A549 (cell line): ENCODE data around the gene STARD6. TPM values are rescaled to one million over a fixed set of nuclear protein-coding genes. Genes with fewer than 3 reads are reported as not detected.
A peak's percentile ranks its signal among the peaks of the same experiment; 100 is the strongest.
"Not testable (repeated sequence)": the region's sequence is repeated elsewhere in the genome, so short reads cannot be mapped to it uniquely, and the experiment has no call there.

ENCODE experiments used
- ATAC-seq, 2 experiments: fragments of 200-7000 bp in 1 of 2; fragments of >200 bp in 1 of 2; cut with Nextera tagmentation in 1 of 2; cut with Tn5 transposase in 1 of 2; 3 replicates each; pipeline versions ENCODE4 v1.8.0 to v1.9.1; 2018 to 2020; ENCODE audit warnings: mild to moderate bottlenecking in 1 of 2, moderate library complexity in 1 of 2
- CTCF ChIA-PET: fragments of 300-600 bp; sonication (Branson Sonifier 250); formaldehyde crosslinking; extraction: SDS; loops from one replicate; lab custom pipeline; 2021; ENCODE audit warnings: antibody characterized with exemption, inconsistent platforms; lab: Yijun Ruan, JAX
- POLR2A ChIA-PET: fragments of 350-600 bp; formaldehyde crosslinking; extraction: SDS; loops from one replicate; lab custom pipeline; 2021; ENCODE audit warnings: antibody characterized with exemption, inconsistent platforms; lab: Yijun Ruan, JAX
- DNase-seq, 2 experiments: peaks; one replicate each; pipeline versions ENCODE4 v3.0.0 to v3.0.0-alpha.2; 2011 to 2016; ENCODE audit warnings: low read depth in 1 of 2, low spot score in 1 of 2
- FAIRE-seq: peaks from 2 replicates; lab custom pipeline; 2011; peaks lifted over from hg19 to GRCh38; lab: Jason Lieb, UNC
- H3K27ac ChIP-seq, 2 experiments: fragments of >200 bp; sonication (Bioruptor Twin); formaldehyde crosslinking; 3 replicates each; pipeline ENCODE4 v1.5.1; 2016 to 2017
- H3K4me1 ChIP-seq: fragments of >200 bp; sonication (Bioruptor Twin); formaldehyde crosslinking; 3 replicates; pipeline ENCODE4 v1.6.1; 2016
- H3K4me2 ChIP-seq: fragments of >200 bp; sonication (Bioruptor Twin); formaldehyde crosslinking; 3 replicates; pipeline ENCODE4 v1.6.1; 2016
- H3K4me3 ChIP-seq: fragments of >200 bp; sonication (Bioruptor Twin); formaldehyde crosslinking; 3 replicates; pipeline ENCODE4 v1.5.1; 2016
- H3K9me3 ChIP-seq: fragments of >200 bp; sonication (Bioruptor Twin); formaldehyde crosslinking; 3 replicates; pipeline ENCODE4 v1.6.1; 2016
- CBX2 ChIP-seq: fragments of 200-600 bp; sonication (generic); IDR thresholded peaks from 2 replicates; pipeline ENCODE4 v1.6.1; 2016; ENCODE audit warnings: low read depth, mild to moderate bottlenecking, borderline replicate concordance
- CBX8 ChIP-seq: fragments of 200-600 bp; sonication (generic); IDR thresholded peaks from 2 replicates; pipeline ENCODE4 v1.6.1; 2016
- CEBPB ChIP-seq, 2 experiments: fragments of >200 bp in 1 of 2; sonication (Bioruptor Twin) in 1 of 2; formaldehyde crosslinking in 1 of 2; IDR thresholded peaks; 2 replicates each; pipeline ENCODE4 v1.6.1; 2012 to 2016
- CHD2 ChIP-seq: fragments of 150-350 bp; IDR thresholded peaks from 2 replicates; pipeline ENCODE4 v1.6.1; 2014; ENCODE audit warnings: low read length; ENCODE audit not compliant: partially characterized antibody
- EHMT2 ChIP-seq: fragments of 200-600 bp; sonication (generic); IDR thresholded peaks from 2 replicates; pipeline ENCODE4 v1.6.1; 2016; ENCODE audit warnings: antibody characterized with exemption, low read depth, mild to moderate bottlenecking, moderate library complexity
- FOSB ChIP-seq: fragments of 250-450 bp; sonication (Bioruptor Pico); IDR thresholded peaks from 2 replicates; pipeline ENCODE4 v1.5.0; 2020; ENCODE audit warnings: mild to moderate bottlenecking, moderate library complexity
- JUNB ChIP-seq: fragments of >200 bp; sonication (Bioruptor Twin); formaldehyde crosslinking; IDR thresholded peaks from 2 replicates; pipeline ENCODE4 v1.6.1; 2016
- KDM1A ChIP-seq: fragments of 200-600 bp; sonication (generic); IDR thresholded peaks from 2 replicates; pipeline ENCODE4 v1.6.1; 2016; ENCODE audit warnings: low read depth, mild to moderate bottlenecking
- MAFK ChIP-seq: fragments of 450-650 bp; IDR thresholded peaks from 2 replicates; pipeline ENCODE4 v1.6.1; 2014; ENCODE audit not compliant: partially characterized antibody
- MAZ ChIP-seq: fragments of 150-350 bp; IDR thresholded peaks from 2 replicates; pipeline ENCODE4 v1.6.1; 2014; ENCODE audit warnings: antibody characterized with exemption, low read depth, low read length, borderline replicate concordance
- MYC ChIP-seq: IDR thresholded peaks from 2 replicates; pipeline ENCODE4 v1.6.1; 2012; ENCODE audit warnings: mild to moderate bottlenecking, inconsistent platforms, low read length, improper control_type of control experiment, borderline replicate concordance
- RCOR1 ChIP-seq: fragments of 150-350 bp; IDR thresholded peaks from 2 replicates; pipeline ENCODE4 v1.6.1; 2014; ENCODE audit warnings: antibody characterized with exemption, low read length, low read depth
- REST ChIP-seq: fragments of 200-600 bp; sonication (generic); IDR thresholded peaks from 2 replicates; pipeline ENCODE4 v1.6.1; 2016; ENCODE audit warnings: antibody characterized with exemption, mild to moderate bottlenecking, moderate library complexity
- SMC3 ChIP-seq: fragments of >200 bp; sonication (Bioruptor Twin); formaldehyde crosslinking; IDR thresholded peaks from 3 replicates; pipeline ENCODE4 v1.6.1; 2018; ENCODE audit warnings: inconsistent platforms
- USF2 ChIP-seq: fragments of 450-650 bp; IDR thresholded peaks from 2 replicates; pipeline ENCODE4 v1.6.1; 2014; ENCODE audit warnings: antibody characterized with exemption
- ZC3H11A ChIP-seq: fragments of 450-650 bp; IDR thresholded peaks from 2 replicates; pipeline ENCODE4 v1.6.1; 2014; ENCODE audit warnings: antibody characterized with exemption, mild to moderate bottlenecking
- ZFP36 ChIP-seq: fragments of 450-650 bp; IDR thresholded peaks from 2 replicates; pipeline ENCODE4 v1.6.1; 2014; ENCODE audit warnings: borderline replicate concordance; ENCODE audit not compliant: partially characterized antibody
- ZSCAN20 ChIP-seq: fragments of 250-450 bp; sonication (Bioruptor Pico); IDR thresholded peaks from 2 replicates; pipeline ENCODE4 v1.8.0; 2022; ENCODE audit warnings: mild to moderate bottlenecking, moderate library complexity
- WGBS: methylation state at CpG from one replicate; pipeline ENCODE4 v1.1.6; 2017; ENCODE audit errors: missing lambda C conversion rate; 5-methylcytosine and 5-hydroxymethylcytosine counted together
- polyA plus RNA-seq, 4 experiments: library from polyadenylated mRNA; depleted of rRNA in 3 of 4; stranded (reverse); fragments of >200 nt; fragmentation: RNase III in 1 of 4; extraction: RNeasy Plus Mini Kit Qiagen cat#74134 plus additional on column Dnase treatment in 1 of 4; gene quantifications; 2 replicates in 3 of 4; 3 replicates in 1 of 4; pipeline ENCODE4 v1.2.3, GENCODE V29; 2011 to 2017

Gene STARD6
- polyA plus RNA-seq, 2 of the 4 experiments (the other 2 are of a cell fraction) = not detected

- ATAC-seq = no peak
- Histone ChIP-seq H3K4me3 (no peak overlapping the region), H3K4me1 (no peaks in the 10 kb centered on the region), H3K9me3 (0 out of 3 replicates have a peak, but pooled peaks cover 4% of the 10 kb centered on the region), H3K27ac (no peak overlapping the region), H3K4me2 (no peak overlapping the region)
- no peak for FAIRE-seq
- ChIA-PET CTCF (no interaction called here), POLR2A (no interaction called here)
- no peak for DNase-seq
- no peak for TF ChIP-seq EHMT2
- no peak for TF ChIP-seq FOSB
- TF ChIP-seq ZSCAN20 (CRISPR knock-in tag) = no peak
- TF ChIP-seq CBX2 = no peak
Observed at GRCh38 chr18:54303408-54303807, 54.2 kb downstream of the STARD6 start.

GRCh38 chr18:54298991-54299390 lies 58.7 kb downstream of the STARD6 start:
- POLR2A ChIA-PET, FAIRE-seq: not testable (repeated sequence)

GRCh38 chr18:54296062-54296461 lies 61.6 kb downstream of the STARD6 start:
- ChIA-PET POLR2A (no interaction called here), CTCF (no interaction called here)
- Histone ChIP-seq H3K9me3 (0 out of 3 replicates have a peak, but pooled peaks cover 4% of the 10 kb centered on the region), H3K4me2 (no peak overlapping the region), H3K4me3 (no peak overlapping the region), H3K4me1 (no peaks in the 10 kb centered on the region), H3K27ac (no peak overlapping the region)
- TF ChIP-seq ZC3H11A = no peak
- peak; percentile 88 for TF ChIP-seq REST
- 89% methylated on average over 2 of the region's 2 CpGs for WGBS
- FAIRE-seq = no peak
- no peak for ATAC-seq
- DNase-seq = no peak

More at GRCh38 chr18:54298991-54299390, 58.7 kb downstream of the STARD6 start:
- H3K27ac ChIP-seq, H3K4me3 ChIP-seq, H3K9me3 ChIP-seq, ATAC-seq, DNase-seq, H3K4me1 ChIP-seq, CTCF ChIA-PET, H3K4me2 ChIP-seq: not testable (repeated sequence)
- 86% methylated on average over 8 of the region's 8 CpGs for WGBS

- 95% methylated on average over 4 of the region's 4 CpGs for WGBS
- ChIA-PET CTCF (no interaction called here), POLR2A (no interaction called here)
- no peaks in the 10 kb centered on the region for H3K4me1 ChIP-seq
- peak; percentile 33 for TF ChIP-seq MAFK
- TF ChIP-seq MAZ = no peak
- TF ChIP-seq CEBPB (IDR thresholded peaks at IDR 0.05) = no peak
- TF ChIP-seq JUNB = no peak
- TF ChIP-seq ZFP36 = no peak
- H3K9me3 ChIP-seq = no peaks in the 10 kb centered on the region
- no peak overlapping the region for H3K27ac ChIP-seq
- ATAC-seq (no peak), DNase-seq (no peak), FAIRE-seq (no peak)
- H3K4me2 ChIP-seq = no peak overlapping the region
- H3K4me3 ChIP-seq = no peak overlapping the region
Observed at GRCh38 chr18:54294274-54294673, 63.4 kb downstream of the STARD6 start.

GRCh38 chr18:54284981-54285785 lies 72.5 kb downstream of the STARD6 start:
- no peak for FAIRE-seq
- CTCF ChIA-PET = no interaction called here
- H3K27ac ChIP-seq = no peak overlapping the region

More at GRCh38 chr18:54284981-54285785, 72.5 kb downstream of the STARD6 start:
- POLR2A ChIA-PET = no interaction called here
- Histone ChIP-seq H3K4me2 (no peak overlapping the region), H3K4me3 (no peak overlapping the region), H3K9me3 (0 out of 3 replicates have a peak, but pooled peaks cover 4% of the 10 kb centered on the region)
- DNase-seq = no peak
- 75% methylated on average over 8 of the region's 8 CpGs for WGBS
- no peak for TF ChIP-seq CBX2
- TF ChIP-seq CHD2 = no peak
- no peak for TF ChIP-seq CBX8
- no peak for TF ChIP-seq RCOR1
- TF ChIP-seq USF2 = no peak
- no peak for TF ChIP-seq KDM1A
- no peak for TF ChIP-seq SMC3
- TF ChIP-seq MAZ = no peak
- no peak for TF ChIP-seq MYC
- TF ChIP-seq, all 56 proteins: peak for 0
- peaks cover 5% of the 10 kb centered on the region for H3K4me1 ChIP-seq
- no peak for ATAC-seq
